Left ventricle myocardium inferior (tissue), 1 donor: ENCODE measurements around the gene SLC30A3. TPM values are rescaled to one million over a fixed set of nuclear protein-coding genes. Genes with fewer than 3 reads are reported as not detected.
A peak's percentile ranks its signal among the peaks of the same experiment; 100 is the strongest.
"Not testable (repeated sequence)": the region's sequence is repeated elsewhere in the genome, so short reads cannot be mapped to it uniquely, and the experiment has no call there.

ENCODE experiments used
- DNase-seq: peaks from one replicate; pipeline ENCODE4 v3.0.0-alpha.2; 2020
- H3K27ac ChIP-seq: fragments of 200-600 bp; replicated peaks from 2 replicates; pipeline ENCODE4 v1.8.0; 2021
- H3K27me3 ChIP-seq: fragments of 200-600 bp; 2 replicates; pipeline ENCODE4 v1.8.0; 2021; ENCODE audit warnings: low read depth
- H3K36me3 ChIP-seq: fragments of 200-600 bp; 2 replicates; pipeline ENCODE4 v1.8.0; 2021
- H3K4me1 ChIP-seq: fragments of 200-600 bp; 2 replicates; pipeline ENCODE4 v1.8.0; 2021
- H3K4me3 ChIP-seq: fragments of 200-600 bp; 2 replicates; pipeline ENCODE4 v1.8.0; 2021; ENCODE audit warnings: mild to moderate bottlenecking, moderate library complexity
- H3K9me3 ChIP-seq: fragments of 200-600 bp; replicated peaks from 2 replicates; pipeline ENCODE4 v1.8.0; 2021
- intact Hi-C: fragments of 100-400 bp; cut with micrococcal nuclease; formaldehyde crosslinking; loops from one replicate; pipeline ENCODE4 v1.11.0; 2022
- total RNA-seq: library from RNA; stranded (reverse); fragmentation: NEBNext Ultra II Directional; extraction: Animal tissue kit (Norgen Biotek cat#: 25700); gene quantifications from one replicate; pipeline ENCODE4 v1.2.1, GENCODE V29; 2021
- TF ChIP-seq, protein P1 (sequence below): fragments of 200-600 bp; IDR thresholded peaks from 2 replicates; pipeline ENCODE4 v1.8.0; 2021; ENCODE audit warnings: antibody characterized with exemption, mild to moderate bottlenecking, borderline replicate concordance
- donor health status: DM: no; HTN: yes; CAD: no; lungs with severe emphysema.

Gene SLC30A3
- total RNA-seq, 1 donor from 2014 or later: 5.9 TPM

DNA sequence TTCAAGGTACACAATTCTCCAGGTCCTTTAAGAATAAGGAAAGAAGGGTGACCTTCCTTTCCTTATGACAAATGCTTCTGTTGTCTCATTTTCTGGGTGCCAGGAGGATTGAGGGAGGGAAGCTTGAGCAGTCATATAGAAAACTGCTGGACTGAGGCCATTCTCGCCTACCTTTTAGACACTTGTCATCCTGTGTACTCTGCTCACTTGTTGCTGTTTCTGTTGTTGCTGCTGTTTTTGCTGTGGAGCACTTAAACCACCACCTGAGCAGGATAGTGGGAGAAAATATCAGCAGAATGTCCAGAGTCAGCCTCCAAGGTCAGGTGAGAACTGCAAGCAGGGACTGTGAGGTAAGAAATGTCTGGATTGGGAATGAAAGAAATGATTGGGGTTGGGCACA, 15.2 kb upstream of the SLC30A3 start:
- H3K27ac ChIP-seq: no peak overlapping the region

DNA sequence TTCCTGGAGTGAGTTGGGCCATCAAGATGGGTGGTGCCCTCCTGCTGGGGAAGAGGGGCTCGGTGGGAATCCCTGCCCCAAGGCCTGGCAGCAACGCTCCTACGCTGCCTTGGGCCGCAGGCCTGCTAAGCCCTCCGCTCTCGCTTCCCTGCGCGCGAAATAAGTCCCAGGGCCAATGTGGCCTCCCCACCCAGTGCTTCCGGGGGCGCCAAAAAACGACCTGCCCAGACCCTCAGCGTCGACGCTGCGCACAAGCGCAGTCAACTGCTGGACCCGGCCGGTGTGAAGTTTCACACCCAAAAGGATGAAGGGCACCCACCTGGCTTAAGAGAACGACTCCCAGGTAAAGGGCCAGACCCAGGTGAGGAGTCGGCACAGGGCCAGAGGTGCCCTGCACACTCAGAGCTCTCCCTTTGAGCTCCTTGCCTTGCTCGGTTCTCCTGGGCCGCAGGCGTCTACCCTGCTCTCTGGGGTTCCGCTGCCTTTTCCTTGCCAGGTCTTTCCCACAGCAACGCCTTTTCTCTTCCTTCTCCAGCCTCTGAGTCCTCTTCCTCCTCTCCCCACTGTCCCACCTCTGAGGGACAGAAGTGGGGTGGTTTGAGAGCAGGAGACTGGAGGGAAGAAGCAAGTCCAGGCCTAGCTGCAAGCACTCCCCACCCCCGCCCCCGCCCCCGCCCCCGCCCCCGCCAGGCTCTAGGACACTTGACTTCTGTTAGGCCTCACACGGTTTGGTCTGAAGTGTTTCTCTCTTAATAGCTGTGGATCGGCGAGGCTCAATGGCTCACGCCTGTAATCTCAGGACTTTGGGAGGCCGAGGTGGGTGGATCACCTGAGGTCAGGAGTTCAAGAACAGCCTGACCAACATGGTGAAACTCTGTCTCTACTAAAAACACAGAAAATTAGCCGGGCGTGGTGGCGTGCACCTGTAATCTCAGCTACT, 12.6 kb upstream of the SLC30A3 start, which contains the start of gene DNAJC5G:
DNAJC5G (plus strand) TSS at position 223 of the 940 bp plus-strand sequence. CDS start 1,296 bp downstream, outside the sequence.
- Histone ChIP-seq H3K4me3 (no peak within 1 kb of the TSS), H3K9me3 (no peaks in the 10 kb centered on the region), H3K27me3 (peaks cover 8% of the 10 kb centered on the region), H3K4me1 (peaks cover 46% of the 10 kb centered on the region), H3K27ac (peak within 1 kb of the TSS; percentile 86), H3K36me3 (no peaks in the 10 kb centered on the region)
- intact Hi-C loops: no loop called here
- TF ChIP-seq, protein P1, sequence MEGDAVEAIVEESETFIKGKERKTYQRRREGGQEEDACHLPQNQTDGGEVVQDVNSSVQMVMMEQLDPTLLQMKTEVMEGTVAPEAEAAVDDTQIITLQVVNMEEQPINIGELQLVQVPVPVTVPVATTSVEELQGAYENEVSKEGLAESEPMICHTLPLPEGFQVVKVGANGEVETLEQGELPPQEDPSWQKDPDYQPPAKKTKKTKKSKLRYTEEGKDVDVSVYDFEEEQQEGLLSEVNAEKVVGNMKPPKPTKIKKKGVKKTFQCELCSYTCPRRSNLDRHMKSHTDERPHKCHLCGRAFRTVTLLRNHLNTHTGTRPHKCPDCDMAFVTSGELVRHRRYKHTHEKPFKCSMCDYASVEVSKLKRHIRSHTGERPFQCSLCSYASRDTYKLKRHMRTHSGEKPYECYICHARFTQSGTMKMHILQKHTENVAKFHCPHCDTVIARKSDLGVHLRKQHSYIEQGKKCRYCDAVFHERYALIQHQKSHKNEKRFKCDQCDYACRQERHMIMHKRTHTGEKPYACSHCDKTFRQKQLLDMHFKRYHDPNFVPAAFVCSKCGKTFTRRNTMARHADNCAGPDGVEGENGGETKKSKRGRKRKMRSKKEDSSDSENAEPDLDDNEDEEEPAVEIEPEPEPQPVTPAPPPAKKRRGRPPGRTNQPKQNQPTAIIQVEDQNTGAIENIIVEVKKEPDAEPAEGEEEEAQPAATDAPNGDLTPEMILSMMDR: no peak
- no peak for DNase-seq

More for the DNA sequence above, 15.2 kb upstream of the SLC30A3 start:
- peaks cover 24% of the 10 kb centered on the region for H3K27me3 ChIP-seq
- no peak overlapping the region for H3K4me3 ChIP-seq
- H3K36me3 ChIP-seq: no peaks in the 10 kb centered on the region
- TF ChIP-seq, protein P1: no peak
- H3K4me1 ChIP-seq: peaks cover 38% of the 10 kb centered on the region
- intact Hi-C loops: no loop called here
- DNase-seq: no peak
- no peaks in the 10 kb centered on the region for H3K9me3 ChIP-seq

DNA sequence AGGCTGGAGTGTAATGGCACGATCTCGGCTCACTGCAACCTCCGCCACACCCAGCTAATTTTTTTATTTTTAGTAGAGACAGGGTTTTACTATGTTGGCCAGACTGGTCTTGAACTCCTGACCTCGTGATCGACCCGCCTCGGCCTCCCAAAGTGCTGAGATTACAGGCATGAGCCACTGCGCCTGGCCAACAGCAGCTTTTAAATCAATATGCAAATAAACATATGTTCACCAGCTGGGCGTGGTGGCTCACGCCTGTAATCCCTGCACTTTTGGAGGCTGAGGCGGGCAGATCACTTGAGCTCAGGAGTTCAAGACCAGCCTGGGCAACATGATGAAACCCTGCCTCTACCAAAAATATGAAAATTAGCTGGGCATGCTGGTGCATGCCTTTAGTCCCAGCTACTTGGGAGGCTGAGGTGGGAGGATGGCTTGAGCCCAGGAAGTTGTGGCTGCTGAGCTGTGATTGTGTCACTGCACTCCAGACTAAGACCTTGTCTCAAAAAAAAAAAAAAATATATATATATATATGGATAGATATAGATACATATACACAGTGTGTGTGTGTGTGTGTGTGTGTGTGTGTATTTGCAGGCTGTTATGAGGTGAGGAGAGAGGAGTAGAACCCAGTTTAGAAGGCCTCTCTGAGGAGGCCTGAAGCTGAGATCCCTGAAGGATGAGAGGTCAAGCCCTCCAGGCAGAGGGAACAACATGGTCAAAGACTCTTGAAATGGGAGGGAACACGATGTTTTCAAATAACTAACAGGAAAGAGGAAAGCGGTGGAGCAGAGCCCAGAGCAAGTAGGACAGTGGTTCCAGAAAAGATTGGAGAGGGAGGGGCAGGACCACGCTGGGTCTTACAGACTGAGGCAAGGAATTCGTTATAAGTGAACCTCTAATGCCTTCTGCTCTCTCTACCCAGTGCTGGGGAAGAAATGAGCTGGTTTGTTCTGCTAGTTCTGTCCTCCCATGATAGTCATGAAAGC, 10.0 kb upstream of the SLC30A3 start:
- Histone ChIP-seq H3K4me1 (peaks cover 46% of the 10 kb centered on the region), H3K27ac (peak overlapping the region; percentile 86), H3K27me3 (peaks cover 15% of the 10 kb centered on the region)
- H3K4me3 ChIP-seq, intact Hi-C loops, DNase-seq, H3K9me3 ChIP-seq, H3K36me3 ChIP-seq: not testable (repeated sequence)

DNA sequence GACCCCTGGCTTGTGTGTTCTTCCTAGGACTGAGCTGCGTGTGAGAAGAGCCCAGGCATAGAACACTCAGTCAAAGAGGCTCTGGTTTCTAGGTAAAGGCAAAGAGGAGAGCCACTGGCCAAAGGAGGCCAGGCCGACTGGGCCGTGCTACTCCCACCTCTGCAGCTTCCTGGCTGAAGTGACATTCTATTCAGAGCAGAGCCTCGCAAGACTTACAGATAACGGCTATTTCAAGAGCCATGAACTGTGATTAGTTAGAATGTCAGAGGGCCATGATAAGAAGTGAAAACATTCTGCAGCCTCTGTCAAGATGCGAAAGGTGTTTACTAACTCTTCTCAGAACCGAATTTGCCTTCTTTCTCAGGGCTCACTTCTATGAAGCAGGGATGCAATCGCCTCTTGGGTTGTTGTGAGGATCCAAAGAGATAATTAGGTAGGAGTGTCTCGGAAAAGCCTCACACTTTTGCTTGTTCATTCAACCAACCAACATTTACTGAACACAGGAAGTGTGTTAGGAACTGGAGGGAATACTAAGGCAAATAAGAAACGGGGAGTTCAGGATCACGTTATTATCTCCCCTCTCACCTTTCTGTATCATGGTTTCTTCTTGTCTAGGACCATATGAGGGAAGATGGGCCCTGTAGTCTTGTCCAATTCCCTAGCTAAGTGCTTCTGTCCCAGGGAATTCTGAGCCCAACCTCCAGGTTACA, 8.9 kb upstream of the SLC30A3 start:
- intact Hi-C loops: no loop called here
- peaks cover 20% of the 10 kb centered on the region for H3K27me3 ChIP-seq
- H3K27ac ChIP-seq: peak overlapping the region; percentile 86
- DNase-seq: no peak
- no peaks in the 10 kb centered on the region for H3K36me3 ChIP-seq
- H3K4me3 ChIP-seq: no peak overlapping the region
- TF ChIP-seq, protein P1: no peak
- H3K9me3 ChIP-seq: no peaks in the 10 kb centered on the region
- H3K4me1 ChIP-seq: peaks cover 46% of the 10 kb centered on the region

DNA sequence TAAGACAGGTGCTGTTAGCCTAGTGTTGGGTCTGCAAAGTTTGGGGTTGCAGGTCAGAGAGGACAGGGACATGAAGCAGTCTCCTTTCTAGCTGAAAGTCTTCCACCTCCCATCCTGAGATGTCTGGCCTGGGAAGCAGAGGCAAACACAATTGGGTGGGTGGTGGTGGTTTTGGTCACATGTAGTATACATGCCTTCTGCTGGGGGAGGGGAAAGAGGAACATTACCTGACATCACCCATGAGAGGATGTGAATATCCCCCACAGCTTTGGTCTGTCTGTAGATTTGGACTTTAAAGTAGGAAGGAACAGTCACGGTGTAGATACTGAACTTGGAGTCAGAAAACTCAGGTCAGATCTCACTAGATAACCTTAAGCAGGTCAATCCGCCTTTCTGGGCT, 7.8 kb upstream of the SLC30A3 start:
- H3K4me1 ChIP-seq: peaks cover 48% of the 10 kb centered on the region
- no peak overlapping the region for H3K4me3 ChIP-seq
- H3K9me3 ChIP-seq: no peaks in the 10 kb centered on the region
- no peaks in the 10 kb centered on the region for H3K36me3 ChIP-seq
- intact Hi-C loops: no loop called here
- TF ChIP-seq, protein P1: no peak
- H3K27ac ChIP-seq: peak overlapping the region; percentile 86
- DNase-seq: no peak
- peaks cover 29% of the 10 kb centered on the region for H3K27me3 ChIP-seq
